GM19023 (cell line): ENCODE data around the gene MRPS33.
"Not testable (repeated sequence)": the region's sequence is repeated elsewhere in the genome, so short reads cannot be mapped to it uniquely, and the experiment has no call there.

Source experiments
- ATAC-seq: cut with Tn5 transposase; IDR thresholded peaks from one replicate; pipeline ENCODE4 v1.9.1; 2021; ENCODE audit warnings: mild to moderate bottlenecking, moderate library complexity; ENCODE audit not compliant: unreplicated experiment

Gene MRPS33

DNA sequence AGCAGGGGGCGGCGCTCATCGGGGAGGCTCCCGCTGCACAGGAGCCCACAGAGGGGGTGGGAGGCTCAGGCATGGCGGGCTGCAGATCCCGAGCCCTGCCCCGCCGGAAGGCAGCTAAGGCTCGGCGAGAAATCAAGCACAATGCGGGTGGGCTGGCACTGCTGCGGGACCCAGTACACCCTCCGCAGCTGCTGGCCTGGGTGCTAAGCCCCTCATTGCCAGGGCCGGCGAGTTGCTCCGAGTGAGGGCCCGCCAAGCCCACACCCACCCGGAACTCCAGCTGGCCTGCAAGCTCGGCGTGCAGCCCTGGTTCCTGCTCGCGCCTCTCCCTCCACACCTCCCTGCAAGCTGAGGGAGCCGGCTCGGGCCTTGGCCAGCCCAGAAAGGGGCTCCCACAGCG lies 57.8 kb downstream of the MRPS33 start:
- ATAC-seq, result not testable (repeated sequence)
